IMR-90 (cell line): ENCODE data around the gene BCL2. TPM values are rescaled to one million over a fixed set of nuclear protein-coding genes. Genes with fewer than 3 reads are reported as not detected.

Source experiments
- ATAC-seq: fragments of 200-7000 bp; cut with Tn5 transposase; 2 replicates; pipeline ENCODE4 v1.9.1; 2020; ENCODE audit warnings: low read depth, mild to moderate bottlenecking, moderate library complexity
- BruUV-seq: library from RNA; stranded (reverse); fragments of 400-500 nt; replicated peaks from 2 replicates; lab custom pipeline; 2021; lab: Mats Ljungman, UMichigan
- CTCF ChIA-PET: fragments of 300-600 bp; formaldehyde crosslinking; extraction: SDS; loops from one replicate; lab custom pipeline; 2021; ENCODE audit warnings: antibody characterized with exemption; lab: Yijun Ruan, JAX
- POLR2A ChIA-PET: fragments of 300-600 bp; sonication (Branson Sonifier 250); formaldehyde crosslinking; loops from one replicate; lab custom pipeline; 2022; ENCODE audit warnings: antibody characterized with exemption; ENCODE audit not compliant: unreplicated experiment; lab: Charles Lee
- DNase-seq: peaks from one replicate; pipeline ENCODE4 v3.0.0; 2013
- H2AFZ ChIP-seq: replicated peaks from 2 replicates; pipeline ENCODE3; 2013; ENCODE audit warnings: low read length, mild to moderate bottlenecking; ENCODE audit not compliant: poor library complexity
- H2AK5ac ChIP-seq: 2 replicates; pipeline ENCODE4 v1.6.1; 2013; ENCODE audit warnings: low read depth, low read length, inconsistent platforms
- H2AK9ac ChIP-seq: replicated peaks from 2 replicates; pipeline ENCODE3; 2013; ENCODE audit warnings: mild to moderate bottlenecking, low read depth, low read length, moderate library complexity; ENCODE audit not compliant: poor library complexity
- H2BK120ac ChIP-seq: 2 replicates; pipeline ENCODE4 v1.6.1; 2013; ENCODE audit warnings: low read depth, low read length, inconsistent platforms
- H2BK15ac ChIP-seq: 3 replicates; pipeline ENCODE4 v1.6.1; 2013; ENCODE audit warnings: low read depth, low read length, inconsistent platforms
- H2BK20ac ChIP-seq: 2 replicates; pipeline ENCODE4 v1.6.1; 2013; ENCODE audit warnings: low read depth, mild to moderate bottlenecking, inconsistent platforms, low read length, moderate library complexity
- H2BK5ac ChIP-seq: 2 replicates; pipeline ENCODE4 v1.6.1; 2013; ENCODE audit warnings: mild to moderate bottlenecking, low read depth, low read length, inconsistent platforms; ENCODE audit not compliant: poor library complexity, severe bottlenecking
- H3K14ac ChIP-seq: replicated peaks from 2 replicates; pipeline ENCODE4 v1.6.1; 2013; ENCODE audit warnings: low read depth, low read length, inconsistent platforms
- H3K18ac ChIP-seq: 2 replicates; pipeline ENCODE4 v1.6.1; 2013; ENCODE audit warnings: low read depth, low read length, control low read depth
- H3K23ac ChIP-seq: 2 replicates; pipeline ENCODE4 v1.6.1; 2013; ENCODE audit warnings: low read depth, low read length, inconsistent platforms
- H3K27ac ChIP-seq: 2 replicates; pipeline ENCODE4 v1.5.1; 2013; ENCODE audit warnings: mild to moderate bottlenecking, control low read depth, low read length; ENCODE audit not compliant: insufficient read depth
- H3K27me3 ChIP-seq: 2 replicates; pipeline ENCODE4 v1.6.1; 2013; ENCODE audit warnings: low read length; ENCODE audit not compliant: control insufficient read depth, insufficient read depth
- H3K36me3 ChIP-seq: 2 replicates; pipeline ENCODE4 v1.6.1; 2013; ENCODE audit warnings: low read length, mixed read lengths; ENCODE audit not compliant: control insufficient read depth, insufficient read depth
- H3K4ac ChIP-seq: 2 replicates; pipeline ENCODE4 v1.6.1; 2013; ENCODE audit warnings: low read depth, low read length, inconsistent platforms
- H3K4me1 ChIP-seq: 2 replicates; pipeline ENCODE4 v1.6.1; 2013; ENCODE audit warnings: low read length, mixed read lengths; ENCODE audit not compliant: control insufficient read depth, insufficient read depth
- H3K4me2 ChIP-seq: 2 replicates; pipeline ENCODE4 v1.6.1; 2013; ENCODE audit warnings: low read depth, mild to moderate bottlenecking, control low read depth, low read length, moderate library complexity
- H3K4me3 ChIP-seq: 2 replicates; pipeline ENCODE4 v1.5.1; 2013; ENCODE audit warnings: low read depth, mild to moderate bottlenecking, control low read depth, low read length, moderate library complexity; ENCODE audit not compliant: insufficient read depth
- H3K56ac ChIP-seq: 2 replicates; pipeline ENCODE4 v1.6.1; 2013; ENCODE audit warnings: low read length, inconsistent platforms; ENCODE audit not compliant: insufficient read depth; ENCODE audit errors: extremely low read depth
- H3K79me1 ChIP-seq, 2 experiments: 2 replicates each; pipeline ENCODE4 v1.6.1; 2013; ENCODE audit warnings: low read length in 2 of 2, inconsistent platforms in 1 of 2, low read depth in 1 of 2
- H3K9ac ChIP-seq: 2 replicates; pipeline ENCODE4 v1.6.1; 2013; ENCODE audit warnings: low read depth, low read length, control low read depth
- H3K9me1 ChIP-seq: 2 replicates; pipeline ENCODE4 v1.6.1; 2013; ENCODE audit warnings: low read length, inconsistent platforms; ENCODE audit not compliant: insufficient read depth
- H3K9me3 ChIP-seq: 2 replicates; pipeline ENCODE4 v1.6.1; 2013; ENCODE audit warnings: low read length; ENCODE audit not compliant: control insufficient read depth, insufficient read depth
- H4K20me1 ChIP-seq: 2 replicates; pipeline ENCODE4 v1.6.1; 2013; ENCODE audit warnings: low read length, inconsistent platforms; ENCODE audit not compliant: insufficient read depth
- H4K5ac ChIP-seq: 2 replicates; pipeline ENCODE4 v1.6.1; 2013; ENCODE audit warnings: mild to moderate bottlenecking, low read depth, low read length, control low read depth
- H4K8ac ChIP-seq, 2 experiments: 2 replicates each; pipeline ENCODE4 v1.6.1; 2013; ENCODE audit warnings: low read depth in 2 of 2, low read length in 2 of 2, control low read depth in 1 of 2, inconsistent platforms in 1 of 2
- H4K91ac ChIP-seq: 2 replicates; pipeline ENCODE4 v1.6.1; 2013; ENCODE audit warnings: low read depth, low read length, inconsistent platforms; ENCODE audit not compliant: insufficient read depth
- BHLHE40 ChIP-seq: fragments of 150-350 bp; IDR thresholded peaks from 2 replicates; pipeline ENCODE4 v1.6.1; 2016; ENCODE audit warnings: mild to moderate bottlenecking, low read depth, low read length
- CEBPB ChIP-seq: IDR thresholded peaks from 2 replicates; pipeline ENCODE4 v1.6.1; 2012; ENCODE audit warnings: low read depth, low read length, improper control_type of control experiment
- CHD1 ChIP-seq: IDR thresholded peaks from 2 replicates; pipeline ENCODE4 v1.6.1; 2012; ENCODE audit warnings: low read depth, low read length, improper control_type of control experiment
- MAFK ChIP-seq: IDR thresholded peaks from 2 replicates; pipeline ENCODE4 v1.6.1; 2012; ENCODE audit warnings: low read depth, low read length, improper control_type of control experiment
- MAZ ChIP-seq: IDR thresholded peaks from 2 replicates; pipeline ENCODE4 v1.6.1; 2012; ENCODE audit warnings: low read depth, mild to moderate bottlenecking, low read length, improper control_type of control experiment, moderate library complexity, borderline replicate concordance
- MXI1 ChIP-seq: IDR thresholded peaks from 2 replicates; pipeline ENCODE4 v1.6.1; 2012; ENCODE audit warnings: low read depth, mild to moderate bottlenecking, low read length, moderate library complexity, borderline replicate concordance
- NFE2L2 ChIP-seq: fragments of 150-350 bp; IDR thresholded peaks from 2 replicates; pipeline ENCODE4 v1.6.1; 2016; ENCODE audit warnings: low read depth, mild to moderate bottlenecking, low read length
- POLR2A ChIP-seq: IDR thresholded peaks from 2 replicates; pipeline ENCODE4 v1.6.1; 2012; ENCODE audit warnings: mild to moderate bottlenecking, low read depth, low read length
- RAD21 ChIP-seq: IDR thresholded peaks from 2 replicates; pipeline ENCODE4 v1.6.1; 2012; ENCODE audit warnings: low read length, improper control_type of control experiment
- SMC3 ChIP-seq: fragments of 150-350 bp; IDR thresholded peaks from 2 replicates; pipeline ENCODE4 v1.6.1; 2016; ENCODE audit warnings: low read depth, mild to moderate bottlenecking, antibody characterized with exemption, low read length, moderate library complexity
- WGBS, 2 experiments: methylation state at CpG; one replicate each; pipeline versions ENCODE4 v1.1.5 to v1.1.7; 2013; ENCODE audit warnings: missing lambda C conversion rate in 2 of 2; ENCODE audit not compliant: insufficient read length in 1 of 2; ENCODE audit errors: extremely low coverage in 2 of 2; 5-methylcytosine and 5-hydroxymethylcytosine counted together
- dilution Hi-C: fragments of 300-500 bp; cut with HindIII; formaldehyde crosslinking; loops from one replicate; pipeline ENCODE4 v1.14.3; 2018; ENCODE audit warnings: low sequenced_read_pairs; ENCODE audit not compliant: unreplicated experiment
- in situ Hi-C: fragments of 300-500 bp; cut with MboI; formaldehyde crosslinking; loops from 3 replicates; pipeline ENCODE4 v1.14.3; 2019; ENCODE audit warnings: low sequenced_read_pairs, inconsistent platforms, mixed read lengths
- intact Hi-C: fragments of 100-400 bp; cut with micrococcal nuclease; formaldehyde crosslinking; loops from 2 replicates; pipeline ENCODE4 v1.10.0; 2022
- polyA plus RNA-seq, 3 experiments: library from polyadenylated mRNA; depleted of rRNA; stranded (reverse); fragments of >200 nt; gene quantifications; 2 replicates each; pipeline ENCODE4 v1.2.3, GENCODE V29; 2012; ENCODE audit warnings: low replicate concordance in 1 of 3
- total RNA-seq: library from RNA; depleted of rRNA; stranded (reverse); fragments of >200 nt; gene quantifications from 2 replicates; pipeline ENCODE4 v1.2.3, GENCODE V29; 2012
- TF ChIP-seq, protein P1 (sequence below): conservative IDR thresholded peaks from 2 replicates; pipeline ENCODE4 v1.5.1; 2012; ENCODE audit warnings: mild to moderate bottlenecking, low read depth, low read length, improper control_type of control experiment
- TF ChIP-seq, protein P2 (sequence below): fragments of 150-350 bp; IDR thresholded peaks from 2 replicates; pipeline ENCODE4 v1.6.1; 2017; ENCODE audit warnings: mild to moderate bottlenecking, antibody characterized with exemption, low read length, low read depth

BCL2 gene
- total and polyA plus RNA-seq, 2 of the 4 experiments (the other 2 are of a cell fraction): 0.24 to 0.54 TPM

DNA sequence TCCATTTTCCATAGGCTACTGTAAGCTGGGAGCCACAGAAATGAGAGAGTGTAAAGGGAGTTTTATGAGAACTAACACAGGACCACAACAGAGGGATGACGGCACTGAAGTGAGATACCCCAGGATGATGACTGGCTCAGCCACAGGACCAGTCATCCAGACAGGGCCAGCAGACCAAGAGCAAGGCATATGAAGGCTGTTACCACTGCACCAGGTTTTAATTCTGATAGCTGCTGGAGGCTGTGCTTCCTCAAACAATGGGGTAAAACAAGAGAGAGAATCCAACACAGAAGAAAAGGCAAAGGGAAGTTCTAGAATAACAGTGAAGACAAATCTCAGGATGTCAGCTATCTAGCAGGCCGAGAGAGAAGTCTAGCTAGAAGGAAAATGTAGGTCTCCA is 94.9 kb downstream of the BCL2 start:
- ATAC-seq: no peak
- no peaks in the 10 kb centered on the region; the same call in 1 of the 2 replicates for H3K9me3 ChIP-seq
- no peak overlapping the region for H3K4me2 ChIP-seq
- H4K91ac ChIP-seq: no peak overlapping the region
- POLR2A ChIA-PET: no interaction called here
- H3K9me1 ChIP-seq: no peaks in the 10 kb centered on the region
- no peaks in the 10 kb centered on the region for H4K20me1 ChIP-seq
- no peak overlapping the region for H2BK15ac ChIP-seq
- H2BK120ac ChIP-seq: no peak overlapping the region
- H3K23ac ChIP-seq: peak overlapping the region; percentile 38; the same call in 1 of the 2 replicates
- H3K18ac ChIP-seq: no peak overlapping the region
- no peaks in the 10 kb centered on the region for H3K4me1 ChIP-seq
- H3K14ac ChIP-seq: no peak overlapping the region
- TF ChIP-seq, protein P1, sequence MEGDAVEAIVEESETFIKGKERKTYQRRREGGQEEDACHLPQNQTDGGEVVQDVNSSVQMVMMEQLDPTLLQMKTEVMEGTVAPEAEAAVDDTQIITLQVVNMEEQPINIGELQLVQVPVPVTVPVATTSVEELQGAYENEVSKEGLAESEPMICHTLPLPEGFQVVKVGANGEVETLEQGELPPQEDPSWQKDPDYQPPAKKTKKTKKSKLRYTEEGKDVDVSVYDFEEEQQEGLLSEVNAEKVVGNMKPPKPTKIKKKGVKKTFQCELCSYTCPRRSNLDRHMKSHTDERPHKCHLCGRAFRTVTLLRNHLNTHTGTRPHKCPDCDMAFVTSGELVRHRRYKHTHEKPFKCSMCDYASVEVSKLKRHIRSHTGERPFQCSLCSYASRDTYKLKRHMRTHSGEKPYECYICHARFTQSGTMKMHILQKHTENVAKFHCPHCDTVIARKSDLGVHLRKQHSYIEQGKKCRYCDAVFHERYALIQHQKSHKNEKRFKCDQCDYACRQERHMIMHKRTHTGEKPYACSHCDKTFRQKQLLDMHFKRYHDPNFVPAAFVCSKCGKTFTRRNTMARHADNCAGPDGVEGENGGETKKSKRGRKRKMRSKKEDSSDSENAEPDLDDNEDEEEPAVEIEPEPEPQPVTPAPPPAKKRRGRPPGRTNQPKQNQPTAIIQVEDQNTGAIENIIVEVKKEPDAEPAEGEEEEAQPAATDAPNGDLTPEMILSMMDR: no peak
- no peak for TF ChIP-seq CEBPB
- TF ChIP-seq, protein P2, sequence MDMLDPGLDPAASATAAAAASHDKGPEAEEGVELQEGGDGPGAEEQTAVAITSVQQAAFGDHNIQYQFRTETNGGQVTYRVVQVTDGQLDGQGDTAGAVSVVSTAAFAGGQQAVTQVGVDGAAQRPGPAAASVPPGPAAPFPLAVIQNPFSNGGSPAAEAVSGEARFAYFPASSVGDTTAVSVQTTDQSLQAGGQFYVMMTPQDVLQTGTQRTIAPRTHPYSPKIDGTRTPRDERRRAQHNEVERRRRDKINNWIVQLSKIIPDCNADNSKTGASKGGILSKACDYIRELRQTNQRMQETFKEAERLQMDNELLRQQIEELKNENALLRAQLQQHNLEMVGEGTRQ: no peak
- TF ChIP-seq MAFK: no peak
- TF ChIP-seq NFE2L2: no peak
- TF ChIP-seq BHLHE40: no peak
- TF ChIP-seq MXI1: no peak
- TF ChIP-seq SMC3: no peak
- TF ChIP-seq POLR2A: no peak
- TF ChIP-seq RAD21: no peak
- no peak for TF ChIP-seq CHD1
- no peak for TF ChIP-seq MAZ
- no peak overlapping the region for H4K8ac ChIP-seq
- no peak overlapping the region for H3K9ac ChIP-seq
- H3K27me3 ChIP-seq: peaks cover 5% of the 10 kb centered on the region
- DNase-seq: no peak
- no peak overlapping the region for H3K4ac ChIP-seq
- CTCF ChIA-PET: no interaction called here
- H2BK20ac ChIP-seq: no peak overlapping the region
- no peak overlapping the region for H3K56ac ChIP-seq
- no peak overlapping the region for H3K4me3 ChIP-seq
- H4K5ac ChIP-seq: no peak overlapping the region
- BruUV-seq: no TSS peak
- no peaks in the 10 kb centered on the region for H3K79me1 ChIP-seq
- no peak overlapping the region for H2AK9ac ChIP-seq
- H2AFZ ChIP-seq: no peak overlapping the region
- no peak overlapping the region for H3K27ac ChIP-seq
- 83% methylated on average over 1 of the region's 2 CpGs; no CpG with 5 or more reads in 1 of the 2 experiments for WGBS, 2 experiments
- dilution Hi-C loops: no loop called here
- intact Hi-C loops: no loop called here
- in situ Hi-C loops: no loop called here
- no peak overlapping the region for H2AK5ac ChIP-seq
- no peak overlapping the region for H2BK5ac ChIP-seq
- H3K36me3 ChIP-seq: no peaks in the 10 kb centered on the region
